HEK293 (cell line): Measurements from ENCODE around the gene IL1RN.

Source experiments
- CTCF ChIP-seq: fragments of 450-650 bp; formaldehyde crosslinking; IDR thresholded peaks from 2 replicates; pipeline ENCODE4 v1.5.1; 2016; ENCODE audit warnings: missing biosample characterization, missing genetic modification characterization
- KLF16 ChIP-seq: fragments of 450-650 bp; formaldehyde crosslinking; IDR thresholded peaks from 2 replicates; pipeline ENCODE4 v1.5.1; 2017; ENCODE audit warnings: missing biosample characterization, missing genetic modification characterization
- ZNF654 ChIP-seq: fragments of 450-650 bp; formaldehyde crosslinking; IDR thresholded peaks from 2 replicates; pipeline ENCODE4 v1.5.1; 2016; ENCODE audit warnings: low read depth, missing biosample characterization, missing genetic modification characterization
- ZNF692 ChIP-seq: fragments of 450-650 bp; formaldehyde crosslinking; IDR thresholded peaks from 2 replicates; pipeline ENCODE4 v1.5.1; 2016; ENCODE audit warnings: missing biosample characterization, missing genetic modification characterization

GRCh38 chr2:113137827-113138226 lies 10.4 kb downstream of the IL1RN start:
- no peak for TF ChIP-seq KLF16
- no peak for TF ChIP-seq CTCF (tag by site-specific recombination)
- no peak for TF ChIP-seq ZNF654 (tag by site-specific recombination)
- no peak for TF ChIP-seq ZNF692 (tag by site-specific recombination)
